Stomach (tissue), 9 donors: ENCODE data around the gene FBXO36. TPM values are rescaled to one million over a fixed set of nuclear protein-coding genes. Genes with fewer than 3 reads are reported as not detected.

Experiments used
- DNase-seq, 2 donors: peaks; one replicate each; pipeline versions ENCODE4 v3.0.0 to v3.0.0-alpha.2; 2013 to 2019
- H3K27ac ChIP-seq, 5 donors: fragments of 200-600 bp in 4 of 5; sonication (generic) in 4 of 5; one replicate each; pipeline ENCODE4 v1.5.1; 2013 to 2019; ENCODE audit warnings: mild to moderate bottlenecking in 1 of 5, moderate library complexity in 1 of 5
- H3K27me3 ChIP-seq, 3 donors: fragments of 200-600 bp; sonication (generic); one replicate each; pipeline ENCODE4 v1.5.1; 2017 to 2019; ENCODE audit warnings: mixed run types in 1 of 3
- H3K36me3 ChIP-seq, 4 donors: fragments of 200-600 bp; sonication (generic); 1 replicate in 3 of 4; 2 replicates in 1 of 4; pipeline ENCODE4 v1.5.1; 2016 to 2019
- H3K4me1 ChIP-seq, 4 donors: fragments of 200-600 bp; sonication (generic); one replicate each; pipeline ENCODE4 v1.5.1; 2016 to 2019
- H3K4me3 ChIP-seq, 4 donors: fragments of 200-600 bp; sonication (generic) in 3 of 4; one replicate each; pipeline ENCODE4 v1.5.1; 2016 to 2019; ENCODE audit warnings: mild to moderate bottlenecking in 1 of 4
- H3K9me3 ChIP-seq, 4 donors: fragments of 200-600 bp; sonication (generic); one replicate each; pipeline ENCODE4 v1.5.1; 2016 to 2019
- EP300 ChIP-seq: sonication (generic); formaldehyde crosslinking; IDR thresholded peaks from one replicate; pipeline ENCODE4 v1.6.1; 2017; ENCODE audit warnings: antibody characterized with exemption
- POLR2A ChIP-seq, 4 donors: fragments of 450-650 bp; IDR thresholded peaks; one replicate each; pipeline ENCODE4 v1.6.1; 2016; ENCODE audit warnings: antibody characterized with exemption in 4 of 4, control low read depth in 2 of 4, mild to moderate bottlenecking in 1 of 4, moderate library complexity in 1 of 4
- POLR2AphosphoS5 ChIP-seq, 3 donors: sonication (generic); formaldehyde crosslinking; IDR thresholded peaks; one replicate each; pipeline ENCODE4 v1.6.1; 2016; ENCODE audit warnings: antibody characterized with exemption in 3 of 3
- WGBS, 5 donors: extraction: QIAGEN DNeasy Blood & Tissue Kit in 3 of 5; methylation state at CpG; one replicate each; pipeline versions ENCODE4 v1.1.5 to v1.1.7; 2013 to 2018; 5-methylcytosine and 5-hydroxymethylcytosine counted together
- intact Hi-C: fragments of 100-400 bp; cut with DNase I; formaldehyde crosslinking; loops from one replicate; pipeline ENCODE4 v1.15.1; 2023; ENCODE audit warnings: low total_unique reads
- polyA plus RNA-seq, 3 donors: library from polyadenylated mRNA; stranded (reverse); fragments of 200-250 nt; gene quantifications; one replicate each; pipeline ENCODE4 v1.2.3, GENCODE V29; 2013
- total RNA-seq, 5 donors: library from RNA; depleted of rRNA; stranded (reverse); fragments of >200 nt; gene quantifications; one replicate each; pipeline versions ENCODE4 v1.1.0 to v1.2.3, GENCODE V29; 2014 to 2016
- TF ChIP-seq, protein P1 (sequence below), 7 experiments: fragments of 450-650 bp in 4 of 7; fragments of 200-600 bp in 3 of 7; sonication (generic) in 3 of 7; IDR thresholded peaks; one replicate each; pipeline ENCODE4 v1.5.1; 2016 to 2019; ENCODE audit warnings: antibody characterized with exemption in 7 of 7, control low read depth in 2 of 7, mild to moderate bottlenecking in 1 of 7
- donor health status: healthy with polysubstance abuse.
- donor health status: Bipolar disorder and iron deficiency.
- donor health status: healthy.

The FBXO36 gene
- total and polyA plus RNA-seq, 8 donors = 0.58 to 12.1 (median 1.2) TPM; not detected in 1

- Histone ChIP-seq H3K36me3 (peaks cover 23 to 59% (median 55%) of the 10 kb centered on the region in 4 donors), H3K4me3 (no peak overlapping the region), H3K27me3 (no peaks in the 10 kb centered on the region), H3K27ac (no peak overlapping the region), H3K4me1 (peaks cover 0 to 21% (median 9%) of the 10 kb centered on the region in 4 donors), H3K9me3 (no peaks in the 10 kb centered on the region)
- DNase-seq = no peak
- 86 to 91% (median 88%) methylated on average over 2 of the region's 2 CpGs for WGBS, 5 donors
- TF ChIP-seq, protein P1, sequence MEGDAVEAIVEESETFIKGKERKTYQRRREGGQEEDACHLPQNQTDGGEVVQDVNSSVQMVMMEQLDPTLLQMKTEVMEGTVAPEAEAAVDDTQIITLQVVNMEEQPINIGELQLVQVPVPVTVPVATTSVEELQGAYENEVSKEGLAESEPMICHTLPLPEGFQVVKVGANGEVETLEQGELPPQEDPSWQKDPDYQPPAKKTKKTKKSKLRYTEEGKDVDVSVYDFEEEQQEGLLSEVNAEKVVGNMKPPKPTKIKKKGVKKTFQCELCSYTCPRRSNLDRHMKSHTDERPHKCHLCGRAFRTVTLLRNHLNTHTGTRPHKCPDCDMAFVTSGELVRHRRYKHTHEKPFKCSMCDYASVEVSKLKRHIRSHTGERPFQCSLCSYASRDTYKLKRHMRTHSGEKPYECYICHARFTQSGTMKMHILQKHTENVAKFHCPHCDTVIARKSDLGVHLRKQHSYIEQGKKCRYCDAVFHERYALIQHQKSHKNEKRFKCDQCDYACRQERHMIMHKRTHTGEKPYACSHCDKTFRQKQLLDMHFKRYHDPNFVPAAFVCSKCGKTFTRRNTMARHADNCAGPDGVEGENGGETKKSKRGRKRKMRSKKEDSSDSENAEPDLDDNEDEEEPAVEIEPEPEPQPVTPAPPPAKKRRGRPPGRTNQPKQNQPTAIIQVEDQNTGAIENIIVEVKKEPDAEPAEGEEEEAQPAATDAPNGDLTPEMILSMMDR (IDR thresholded peaks at IDR 0.05) = no peak
- TF ChIP-seq EP300 = no peak
- intact Hi-C loops = no loop called here
Observed at GRCh38 chr2:229875549-229875948, 46.8 kb upstream of the FBXO36 start.

DNA sequence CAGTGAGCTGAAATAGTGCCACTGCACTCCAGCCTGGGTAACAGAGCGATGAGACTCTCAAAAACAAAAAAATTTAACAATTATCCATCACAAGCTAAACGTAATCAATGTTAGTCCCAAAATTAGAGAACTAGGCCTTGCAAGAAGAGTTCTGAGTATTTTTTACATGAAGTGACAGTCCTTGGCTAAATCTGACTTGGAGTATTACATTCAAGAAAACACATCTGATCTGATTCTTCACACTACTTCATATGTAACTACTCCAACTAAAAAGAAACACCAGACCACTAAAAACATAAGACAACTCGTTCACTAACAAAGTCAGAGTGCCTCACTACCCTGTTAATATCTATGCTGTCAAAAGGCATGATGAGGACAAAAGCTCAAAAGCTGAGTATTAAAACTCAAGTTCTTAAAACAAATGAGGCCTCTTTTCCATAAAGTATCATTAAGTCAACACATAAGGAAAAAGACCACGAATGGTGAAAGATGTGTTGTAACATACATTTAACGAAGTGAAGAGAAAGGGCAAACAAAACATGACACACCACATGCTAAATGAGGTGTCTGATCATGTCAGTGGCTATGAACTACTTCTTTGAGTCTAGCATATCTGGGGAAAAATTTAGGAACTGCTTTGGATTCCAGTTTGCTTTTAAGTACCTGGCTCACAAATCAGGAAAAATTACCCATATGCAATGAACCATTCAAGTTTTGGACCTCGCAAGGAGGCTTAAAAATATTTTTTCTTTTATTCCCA is 42.9 kb upstream of the FBXO36 start:
- H3K9me3 ChIP-seq = no peaks in the 10 kb centered on the region
- WGBS, 5 donors = 84 to 91% (median 89%) methylated on average over 6 of the region's 6 CpGs
- peaks cover 0 to 20% (median 4%) of the 10 kb centered on the region in 4 donors for H3K4me1 ChIP-seq
- intact Hi-C loops = no loop called here
- no peak overlapping the region for H3K27ac ChIP-seq
- no peak for DNase-seq
- TF ChIP-seq POLR2AphosphoS5 (IDR thresholded peaks at IDR 0.05) = no peak
- no peak for TF ChIP-seq POLR2A (IDR thresholded peaks at IDR 0.05)
- TF ChIP-seq EP300 = no peak
- TF ChIP-seq, protein P1 (IDR thresholded peaks at IDR 0.05) = no peak
- H3K36me3 ChIP-seq = peaks cover 23 to 53% (median 50%) of the 10 kb centered on the region in 4 donors
- no peak overlapping the region for H3K4me3 ChIP-seq
- no peaks in the 10 kb centered on the region for H3K27me3 ChIP-seq

- no peak overlapping the region for H3K4me3 ChIP-seq
- no peaks in the 10 kb centered on the region for H3K9me3 ChIP-seq
- DNase-seq = no peak
- intact Hi-C loops = no loop called here
- no peaks in the 10 kb centered on the region for H3K27me3 ChIP-seq
- WGBS, 5 donors = 81 to 87% (median 86%) methylated on average over 5 of the region's 5 CpGs
- TF ChIP-seq EP300 (no peak), POLR2A (IDR thresholded peaks at IDR 0.05) (no peak), POLR2AphosphoS5 (IDR thresholded peaks at IDR 0.05) (no peak)
- H3K36me3 ChIP-seq = peaks cover 23 to 49% (median 45%) of the 10 kb centered on the region in 4 donors
- peaks cover 0 to 37% (median 15%) of the 10 kb centered on the region in 4 donors for H3K4me1 ChIP-seq
- H3K27ac ChIP-seq = no peak overlapping the region
Observed at GRCh38 chr2:229880892-229881586, 41.3 kb upstream of the FBXO36 start.

GRCh38 chr2:229882583-229882982 is 39.7 kb upstream of the FBXO36 start:
- Histone ChIP-seq H3K4me3 (no peak overlapping the region), H3K9me3 (no peaks in the 10 kb centered on the region), H3K36me3 (peaks cover 17 to 33% (median 32%) of the 10 kb centered on the region in 4 donors), H3K27me3 (no peaks in the 10 kb centered on the region), H3K27ac (no peak overlapping the region), H3K4me1 (peaks cover 0 to 52% (median 25%) of the 10 kb centered on the region in 4 donors)
- DNase-seq = no peak
- TF ChIP-seq, protein P1 (IDR thresholded peaks at IDR 0.05) = no peak
- no peak for TF ChIP-seq POLR2AphosphoS5 (IDR thresholded peaks at IDR 0.05)
- TF ChIP-seq EP300 = no peak
- TF ChIP-seq POLR2A (IDR thresholded peaks at IDR 0.05) = no peak
- 36 to 68% (median 53%) methylated on average over 2 of the region's 2 CpGs for WGBS, 5 donors
- intact Hi-C loops = no loop called here
